HepG2 (cell line): Measurements from ENCODE around the gene USH2A. TPM values are rescaled to one million over a fixed set of nuclear protein-coding genes. Genes with fewer than 3 reads are reported as not detected.

Experiments used
- ATAC-seq: fragments of 200-7000 bp; cut with Tn5 transposase; 3 replicates; pipeline ENCODE4 v1.9.1; 2020; ENCODE audit warnings: mild to moderate bottlenecking, moderate library complexity
- BruUV-seq: library from RNA; stranded (reverse); fragments of 400-500 nt; replicated peaks from 2 replicates; lab custom pipeline; 2021; lab: Mats Ljungman, UMichigan
- CTCF ChIA-PET: fragments of 300-600 bp; formaldehyde crosslinking; extraction: SDS; loops from one replicate; lab custom pipeline; 2021; ENCODE audit warnings: low total read pairs, inconsistent platforms, low intra/inter-chr PET ratio; lab: Yijun Ruan, JAX
- POLR2A ChIA-PET: fragments of 350-600 bp; sonication (Branson Sonifier 250); formaldehyde crosslinking; loops from one replicate; lab custom pipeline; 2020; ENCODE audit warnings: antibody characterized with exemption, inconsistent platforms; lab: Yijun Ruan, JAX
- DNase-seq: peaks from one replicate; pipeline ENCODE4 v3.0.0-alpha.2; 2015; ENCODE audit warnings: low spot score
- FAIRE-seq: peaks from 3 replicates; lab custom pipeline; 2011; peaks lifted over from hg19 to GRCh38; lab: Jason Lieb, UNC
- H2AFZ ChIP-seq: one replicate; pipeline ENCODE4 v1.6.1; 2011; ENCODE audit warnings: low read length, inconsistent platforms
- H3K27ac ChIP-seq: fragments of 300-600 bp; 3 replicates; pipeline ENCODE4 v1.8.0; 2011; ENCODE audit warnings: mixed run types, mild to moderate bottlenecking, mixed read lengths, low read length, inconsistent platforms; ENCODE audit not compliant: insufficient read depth; ENCODE audit errors: extremely low read length
- H3K27me3 ChIP-seq, 2 experiments: fragments of 200-600 bp in 1 of 2; 2 replicates in 1 of 2; 3 replicates in 1 of 2; pipeline versions ENCODE4 v1.6.0 to v1.8.0; 2011; ENCODE audit warnings: low read length in 2 of 2, mild to moderate bottlenecking in 2 of 2, moderate library complexity in 2 of 2, inconsistent platforms in 1 of 2; ENCODE audit not compliant: insufficient read depth in 2 of 2, control insufficient read depth in 1 of 2
- H3K36me3 ChIP-seq, 2 experiments: fragments of 200-600 bp in 1 of 2; replicated peaks in 1 of 2; 2 replicates in 1 of 2; 3 replicates in 1 of 2; pipeline versions ENCODE4 v1.5.1 to v1.8.0; 2011; ENCODE audit warnings: low read length in 2 of 2, inconsistent platforms in 1 of 2; ENCODE audit not compliant: insufficient read depth in 2 of 2, control insufficient read depth in 1 of 2
- H3K4me1 ChIP-seq: 2 replicates; pipeline ENCODE4 v1.5.1; 2012; ENCODE audit warnings: low read length, inconsistent platforms; ENCODE audit not compliant: insufficient read depth
- H3K4me2 ChIP-seq: 2 replicates; pipeline ENCODE4 v1.6.0; 2011; ENCODE audit warnings: low read depth, low read length, inconsistent platforms
- H3K4me3 ChIP-seq, 3 experiments: fragments of 200-600 bp in 1 of 3; sonication (generic), shearing (Covaris generic) in 1 of 3; replicated peaks in 1 of 3; 2 replicates each; pipeline ENCODE4 v1.5.1; 2011 to 2016; ENCODE audit warnings: low read length in 3 of 3, inconsistent platforms in 2 of 3, low read depth in 2 of 3, mild to moderate bottlenecking in 2 of 3, control low read depth in 1 of 3, mixed read lengths in 1 of 3; ENCODE audit not compliant: insufficient read depth in 1 of 3
- H3K79me2 ChIP-seq: one replicate; pipeline ENCODE4 v1.6.1; 2011; ENCODE audit warnings: low read length, inconsistent platforms; ENCODE audit not compliant: insufficient read depth
- H3K9ac ChIP-seq: 2 replicates; pipeline ENCODE4 v1.6.0; 2011; ENCODE audit warnings: mild to moderate bottlenecking, low read depth, low read length, inconsistent platforms; ENCODE audit not compliant: insufficient read depth
- H3K9me3 ChIP-seq: 2 replicates; pipeline ENCODE4 v1.5.1; 2012; ENCODE audit warnings: mild to moderate bottlenecking, low read length
- H4K20me1 ChIP-seq: 2 replicates; pipeline ENCODE4 v1.6.0; 2011; ENCODE audit warnings: inconsistent platforms, mild to moderate bottlenecking, low read length, moderate library complexity; ENCODE audit not compliant: insufficient read depth
- ASH2L ChIP-seq: fragments of 300-600, 200-600 bp; sonication (generic); IDR thresholded peaks from 2 replicates; pipeline ENCODE4 v1.7.0; 2017; ENCODE audit warnings: low read depth, mild to moderate bottlenecking, moderate library complexity, mixed read lengths, low read length; ENCODE audit not compliant: insufficient read length
- CTCF ChIP-seq: sonication (generic); formaldehyde crosslinking; IDR thresholded peaks from 2 replicates; pipeline ENCODE4 v1.5.0; 2020; ENCODE audit warnings: mild to moderate bottlenecking, missing genetic modification reagents, moderate library complexity
- HOXA7 ChIP-seq: sonication (generic); formaldehyde crosslinking; IDR thresholded peaks from 2 replicates; pipeline ENCODE4 v1.8.1; 2022; ENCODE audit warnings: mild to moderate bottlenecking, missing genetic modification reagents, moderate library complexity
- MTERF4 ChIP-seq: sonication (generic); formaldehyde crosslinking; IDR thresholded peaks from 2 replicates; pipeline ENCODE4 v1.8.0; 2023; ENCODE audit warnings: mild to moderate bottlenecking, missing genetic modification reagents
- NR1H2 ChIP-seq: sonication (generic); formaldehyde crosslinking; IDR thresholded peaks from 2 replicates; pipeline ENCODE4 v1.8.1; 2022; ENCODE audit warnings: low read depth, missing genetic modification reagents, borderline replicate concordance
- RFXAP ChIP-seq: sonication (generic); formaldehyde crosslinking; IDR thresholded peaks from 2 replicates; pipeline ENCODE4 v1.4.0; 2020; ENCODE audit warnings: missing genetic modification reagents, borderline replicate concordance
- SMC3 ChIP-seq: IDR thresholded peaks from 2 replicates; pipeline ENCODE4 v1.6.1; 2011; ENCODE audit warnings: low read length, improper control_type of control experiment
- STAG1 ChIP-seq: sonication (generic); formaldehyde crosslinking; IDR thresholded peaks from 2 replicates; pipeline ENCODE4 v1.4.0; 2020; ENCODE audit warnings: missing genetic modification reagents
- ZBTB1 ChIP-seq: sonication (generic); formaldehyde crosslinking; IDR thresholded peaks from 2 replicates; pipeline ENCODE4 v1.4.0; 2020; ENCODE audit warnings: missing genetic modification reagents, borderline replicate concordance
- ZNF124 ChIP-seq: sonication (generic); formaldehyde crosslinking; IDR thresholded peaks from 2 replicates; pipeline ENCODE4 v1.4.0; 2020; ENCODE audit warnings: missing genetic modification reagents
- ZNF382 ChIP-seq: sonication (generic); formaldehyde crosslinking; IDR thresholded peaks from 2 replicates; pipeline ENCODE4 v1.5.0; 2020; ENCODE audit warnings: missing genetic modification reagents, mild to moderate bottlenecking, borderline replicate concordance
- ZNF414 ChIP-seq: sonication (generic); formaldehyde crosslinking; IDR thresholded peaks from 2 replicates; pipeline ENCODE4 v1.5.0; 2020; ENCODE audit warnings: missing genetic modification reagents
- ZNF7 ChIP-seq: IDR thresholded peaks from 2 replicates; pipeline ENCODE4 v1.6.1; 2016; ENCODE audit warnings: missing biosample characterization, missing genetic modification reagents
- WGBS: methylation state at CpG from one replicate; pipeline ENCODE4 v1.1.6; 2017; ENCODE audit warnings: low lambda C conversion rate; 5-methylcytosine and 5-hydroxymethylcytosine counted together
- in situ Hi-C: cut with HindIII; loops from 2 replicates; pipeline ENCODE4 v1.10.0; 2017; ENCODE audit warnings: low pct_unique_long_range_greater_than_20kb; ENCODE audit not compliant: extremely low pct_ligation_motif_present
- intact Hi-C: fragments of 100-400 bp; cut with micrococcal nuclease; formaldehyde crosslinking; loops from one replicate; pipeline ENCODE4 v1.10.0; 2022; ENCODE audit not compliant: unreplicated experiment
- polyA plus RNA-seq, 8 experiments: library from polyadenylated mRNA; depleted of rRNA in 3 of 8; stranded (reverse) in 7 of 8; unstranded in 1 of 8; fragments of >200 nt; fragmentation: Illumina TruSeq in 4 of 8; extraction: Trizol in 4 of 8; gene quantifications; 2 replicates each; pipeline versions ENCODE4 v1.2.1 to v1.2.3, GENCODE V29; 2011 to 2016; ENCODE audit warnings: low read depth in 4 of 8, missing spikeins in 1 of 8, mixed read lengths in 1 of 8; ENCODE audit not compliant: insufficient read depth in 1 of 8
- total RNA-seq, 5 experiments: library from RNA; depleted of rRNA; stranded (reverse); fragments of >200 nt; fragmentation: Illumina TruSeq; extraction: Trizol; gene quantifications; 2 replicates each; pipeline ENCODE4 v1.2.3, GENCODE V29; 2016; ENCODE audit warnings: low read depth in 1 of 5
- TF ChIP-seq, protein P1 (sequence below): sonication (generic); formaldehyde crosslinking; IDR thresholded peaks from 2 replicates; pipeline ENCODE4 v1.8.1; 2023; ENCODE audit warnings: mild to moderate bottlenecking, moderate library complexity, missing genetic modification reagents
- TF ChIP-seq, protein P2 (sequence below): sonication (generic); formaldehyde crosslinking; IDR thresholded peaks from 2 replicates; pipeline ENCODE4 v1.8.0; 2022; ENCODE audit warnings: mild to moderate bottlenecking, missing genetic modification reagents; ENCODE audit not compliant: insufficient replicate concordance

The USH2A gene
- total and polyA plus RNA-seq, 2 of the 13 experiments (the other 11 are each of a cell fraction or from before 2014, with no cell fraction given): 0.02 TPM; not detected in 1

DNA sequence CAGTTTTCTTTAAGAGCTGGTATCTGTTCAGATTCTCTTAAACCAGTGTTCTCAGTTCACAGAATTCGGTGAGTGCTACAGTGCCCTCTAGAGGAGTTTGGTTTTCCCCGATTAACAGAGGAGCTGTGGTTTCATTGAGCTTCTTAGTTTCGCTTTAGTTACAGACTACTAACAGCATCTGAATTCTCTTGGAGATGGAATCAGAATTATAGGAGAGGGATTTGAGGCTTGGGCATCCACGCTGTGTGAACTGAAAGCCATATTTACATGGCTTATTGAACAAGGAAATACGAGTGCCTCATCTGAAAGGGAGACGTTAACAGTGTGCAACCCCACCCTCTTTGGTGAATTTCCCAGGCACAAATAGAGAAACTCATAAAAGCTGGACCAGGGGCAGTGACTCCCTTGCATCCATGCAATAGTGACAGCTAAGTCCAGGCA is 202.0 kb downstream of the USH2A start:
- no TSS peak for BruUV-seq
- in situ Hi-C loops: no loop called here
- peak overlapping the region; percentile 58 for H3K4me2 ChIP-seq
- no peak overlapping the region for H3K27ac ChIP-seq
- no peaks in the 10 kb centered on the region for H3K79me2 ChIP-seq
- CTCF ChIA-PET: interaction anchor here (1.3 kb wide), 1 partner anchor 428 kb away, joined by 3 read pairs; no protein-coding TSS in a partner anchor
- POLR2A ChIA-PET: interaction anchor here (1.1 kb wide), 1 partner anchor 12 kb away, joined by 3 read pairs; no protein-coding TSS in a partner anchor
- H2AFZ ChIP-seq: peak overlapping the region; percentile 98
- 0% methylated on average over 6 of the region's 6 CpGs for WGBS
- H3K4me1 ChIP-seq: peaks cover 8% of the 10 kb centered on the region; the same call in 1 of the 2 replicates
- peak; percentile 55 for TF ChIP-seq STAG1
- no peak for TF ChIP-seq ZNF7 (CRISPR knock-in tag)
- no peak for TF ChIP-seq NR1H2 (CRISPR knock-in tag)
- TF ChIP-seq MTERF4: no peak
- TF ChIP-seq, protein P1, sequence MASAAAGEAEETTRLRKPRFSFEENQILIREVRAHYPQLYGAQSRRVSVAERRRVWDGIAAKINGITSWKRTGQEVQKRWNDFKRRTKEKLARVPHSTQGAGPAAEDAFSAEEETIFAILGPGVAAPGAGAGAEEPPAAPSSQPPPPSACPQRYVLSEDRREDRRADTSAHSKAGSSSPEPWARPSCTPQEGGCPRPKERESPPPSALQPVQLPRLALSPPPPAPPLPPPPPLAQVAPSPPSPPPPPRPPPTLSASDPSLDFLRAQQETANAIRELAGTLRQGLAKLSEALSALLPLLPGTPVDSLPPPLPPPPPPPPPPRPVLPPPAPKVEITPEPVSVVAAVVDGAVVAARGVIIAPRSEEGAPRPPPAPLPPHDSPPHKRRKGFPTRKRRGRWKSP (CRISPR knock-in tag): no peak
- TF ChIP-seq SMC3: peak; percentile 50
- TF ChIP-seq CTCF (CRISPR knock-in tag): peak; percentile 77
- no peak for TF ChIP-seq RFXAP (CRISPR knock-in tag)
- peak; percentile 59 for TF ChIP-seq ASH2L
- no peak for TF ChIP-seq ZNF382 (CRISPR knock-in tag)
- TF ChIP-seq, protein P2, sequence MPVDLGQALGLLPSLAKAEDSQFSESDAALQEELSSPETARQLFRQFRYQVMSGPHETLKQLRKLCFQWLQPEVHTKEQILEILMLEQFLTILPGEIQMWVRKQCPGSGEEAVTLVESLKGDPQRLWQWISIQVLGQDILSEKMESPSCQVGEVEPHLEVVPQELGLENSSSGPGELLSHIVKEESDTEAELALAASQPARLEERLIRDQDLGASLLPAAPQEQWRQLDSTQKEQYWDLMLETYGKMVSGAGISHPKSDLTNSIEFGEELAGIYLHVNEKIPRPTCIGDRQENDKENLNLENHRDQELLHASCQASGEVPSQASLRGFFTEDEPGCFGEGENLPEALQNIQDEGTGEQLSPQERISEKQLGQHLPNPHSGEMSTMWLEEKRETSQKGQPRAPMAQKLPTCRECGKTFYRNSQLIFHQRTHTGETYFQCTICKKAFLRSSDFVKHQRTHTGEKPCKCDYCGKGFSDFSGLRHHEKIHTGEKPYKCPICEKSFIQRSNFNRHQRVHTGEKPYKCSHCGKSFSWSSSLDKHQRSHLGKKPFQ (CRISPR knock-in tag): no peak
- TF ChIP-seq HOXA7 (CRISPR knock-in tag): no peak
- no peak for TF ChIP-seq ZNF124 (CRISPR knock-in tag)
- TF ChIP-seq ZNF414 (CRISPR knock-in tag): no peak
- no peak for TF ChIP-seq ZBTB1
- FAIRE-seq (peak; percentile 81), ATAC-seq (peak; percentile 98), DNase-seq (peak; percentile 61)
- peak overlapping the region; percentile 59 to 71 (median 68); a peak in 4 of 6 replicates for H3K4me3 ChIP-seq
- intact Hi-C loops: loop anchor here (10.0 kb wide), 1 partner anchor 186 kb away; no protein-coding TSS in a partner anchor
- 0 out of 2 replicates have a peak, but pooled peaks cover under 1% of the 10 kb centered on the region for H3K9me3 ChIP-seq
- no peaks in the 10 kb centered on the region for H4K20me1 ChIP-seq
- no peaks in the 10 kb centered on the region for H3K36me3 ChIP-seq
- H3K27me3 ChIP-seq: no peaks in the 10 kb centered on the region
- peak overlapping the region; percentile 46 for H3K9ac ChIP-seq
